Tracheal epithelial cell (primary cell): ENCODE measurements around the gene POMC. TPM values are rescaled to one million over a fixed set of nuclear protein-coding genes. Genes with fewer than 3 reads are reported as not detected.

ENCODE experiments used
- total RNA-seq: library from RNA; depleted of rRNA; stranded (reverse); fragments of >200 nt; gene quantifications from 2 replicates; pipeline ENCODE4 v1.2.1, GENCODE V29; 2014

Gene POMC
- 0.72 TPM in 1 of 2 replicates, not detected in the other for total RNA-seq

GRCh38 chr2:25168256-25169072, at the start of gene POMC:
Gene POMC (minus strand): TSS chr2:25168580. CDS start chr2:25164772, 3,808 bp downstream.

Other genes with a start within 250 kb of the POMC start
- gene ADCY3, start 248.3 kb downstream of the POMC start, total RNA-seq, result 35.7 and 46.5 TPM in 2 replicates
- 1.5 and 4.1 TPM in 2 replicates for gene DNAJC27, start 196.6 kb downstream of the POMC start, total RNA-seq
- gene EFR3B, start 126.5 kb downstream of the POMC start, total RNA-seq, result under 0.01 TPM in 1 of 2 replicates, not detected in the other
- 7.5 and 8.2 TPM in 2 replicates for gene DNMT3A, start 173.3 kb upstream of the POMC start, total RNA-seq